IMR-90 (cell line): ENCODE measurements around the gene SLC34A3. TPM values are rescaled to one million over a fixed set of nuclear protein-coding genes. Genes with fewer than 3 reads are reported as not detected.

ENCODE experiments used
- ATAC-seq: fragments of 200-7000 bp; cut with Tn5 transposase; 2 replicates; pipeline ENCODE4 v1.9.1; 2020; ENCODE audit warnings: low read depth, mild to moderate bottlenecking, moderate library complexity
- BruUV-seq: library from RNA; stranded (reverse); fragments of 400-500 nt; replicated peaks from 2 replicates; lab custom pipeline; 2021; lab: Mats Ljungman, UMichigan
- CTCF ChIA-PET: fragments of 300-600 bp; formaldehyde crosslinking; extraction: SDS; loops from one replicate; lab custom pipeline; 2021; ENCODE audit warnings: antibody characterized with exemption; lab: Yijun Ruan, JAX
- POLR2A ChIA-PET: fragments of 300-600 bp; sonication (Branson Sonifier 250); formaldehyde crosslinking; loops from one replicate; lab custom pipeline; 2022; ENCODE audit warnings: antibody characterized with exemption; ENCODE audit not compliant: unreplicated experiment; lab: Charles Lee
- DNase-seq: peaks from one replicate; pipeline ENCODE4 v3.0.0; 2013
- H2AFZ ChIP-seq: replicated peaks from 2 replicates; pipeline ENCODE3; 2013; ENCODE audit warnings: low read length, mild to moderate bottlenecking; ENCODE audit not compliant: poor library complexity
- H2AK5ac ChIP-seq: 2 replicates; pipeline ENCODE4 v1.6.1; 2013; ENCODE audit warnings: low read depth, low read length, inconsistent platforms
- H2AK9ac ChIP-seq: replicated peaks from 2 replicates; pipeline ENCODE3; 2013; ENCODE audit warnings: mild to moderate bottlenecking, low read depth, low read length, moderate library complexity; ENCODE audit not compliant: poor library complexity
- H2BK120ac ChIP-seq: 2 replicates; pipeline ENCODE4 v1.6.1; 2013; ENCODE audit warnings: low read depth, low read length, inconsistent platforms
- H2BK15ac ChIP-seq: 3 replicates; pipeline ENCODE4 v1.6.1; 2013; ENCODE audit warnings: low read depth, low read length, inconsistent platforms
- H2BK20ac ChIP-seq: 2 replicates; pipeline ENCODE4 v1.6.1; 2013; ENCODE audit warnings: low read depth, mild to moderate bottlenecking, inconsistent platforms, low read length, moderate library complexity
- H2BK5ac ChIP-seq: 2 replicates; pipeline ENCODE4 v1.6.1; 2013; ENCODE audit warnings: mild to moderate bottlenecking, low read depth, low read length, inconsistent platforms; ENCODE audit not compliant: poor library complexity, severe bottlenecking
- H3K14ac ChIP-seq: replicated peaks from 2 replicates; pipeline ENCODE4 v1.6.1; 2013; ENCODE audit warnings: low read depth, low read length, inconsistent platforms
- H3K18ac ChIP-seq: 2 replicates; pipeline ENCODE4 v1.6.1; 2013; ENCODE audit warnings: low read depth, low read length, control low read depth
- H3K23ac ChIP-seq: 2 replicates; pipeline ENCODE4 v1.6.1; 2013; ENCODE audit warnings: low read depth, low read length, inconsistent platforms
- H3K27ac ChIP-seq: 2 replicates; pipeline ENCODE4 v1.5.1; 2013; ENCODE audit warnings: mild to moderate bottlenecking, control low read depth, low read length; ENCODE audit not compliant: insufficient read depth
- H3K27me3 ChIP-seq: 2 replicates; pipeline ENCODE4 v1.6.1; 2013; ENCODE audit warnings: low read length; ENCODE audit not compliant: control insufficient read depth, insufficient read depth
- H3K36me3 ChIP-seq: 2 replicates; pipeline ENCODE4 v1.6.1; 2013; ENCODE audit warnings: low read length, mixed read lengths; ENCODE audit not compliant: control insufficient read depth, insufficient read depth
- H3K4ac ChIP-seq: 2 replicates; pipeline ENCODE4 v1.6.1; 2013; ENCODE audit warnings: low read depth, low read length, inconsistent platforms
- H3K4me1 ChIP-seq: 2 replicates; pipeline ENCODE4 v1.6.1; 2013; ENCODE audit warnings: low read length, mixed read lengths; ENCODE audit not compliant: control insufficient read depth, insufficient read depth
- H3K4me2 ChIP-seq: 2 replicates; pipeline ENCODE4 v1.6.1; 2013; ENCODE audit warnings: low read depth, mild to moderate bottlenecking, control low read depth, low read length, moderate library complexity
- H3K4me3 ChIP-seq: 2 replicates; pipeline ENCODE4 v1.5.1; 2013; ENCODE audit warnings: low read depth, mild to moderate bottlenecking, control low read depth, low read length, moderate library complexity; ENCODE audit not compliant: insufficient read depth
- H3K56ac ChIP-seq: 2 replicates; pipeline ENCODE4 v1.6.1; 2013; ENCODE audit warnings: low read length, inconsistent platforms; ENCODE audit not compliant: insufficient read depth; ENCODE audit errors: extremely low read depth
- H3K79me1 ChIP-seq, 2 experiments: 2 replicates each; pipeline ENCODE4 v1.6.1; 2013; ENCODE audit warnings: low read length in 2 of 2, inconsistent platforms in 1 of 2, low read depth in 1 of 2
- H3K9ac ChIP-seq: 2 replicates; pipeline ENCODE4 v1.6.1; 2013; ENCODE audit warnings: low read depth, low read length, control low read depth
- H3K9me1 ChIP-seq: 2 replicates; pipeline ENCODE4 v1.6.1; 2013; ENCODE audit warnings: low read length, inconsistent platforms; ENCODE audit not compliant: insufficient read depth
- H3K9me3 ChIP-seq: 2 replicates; pipeline ENCODE4 v1.6.1; 2013; ENCODE audit warnings: low read length; ENCODE audit not compliant: control insufficient read depth, insufficient read depth
- H4K20me1 ChIP-seq: 2 replicates; pipeline ENCODE4 v1.6.1; 2013; ENCODE audit warnings: low read length, inconsistent platforms; ENCODE audit not compliant: insufficient read depth
- H4K5ac ChIP-seq: 2 replicates; pipeline ENCODE4 v1.6.1; 2013; ENCODE audit warnings: mild to moderate bottlenecking, low read depth, low read length, control low read depth
- H4K8ac ChIP-seq, 2 experiments: 2 replicates each; pipeline ENCODE4 v1.6.1; 2013; ENCODE audit warnings: low read depth in 2 of 2, low read length in 2 of 2, control low read depth in 1 of 2, inconsistent platforms in 1 of 2
- H4K91ac ChIP-seq: 2 replicates; pipeline ENCODE4 v1.6.1; 2013; ENCODE audit warnings: low read depth, low read length, inconsistent platforms; ENCODE audit not compliant: insufficient read depth
- BHLHE40 ChIP-seq: fragments of 150-350 bp; IDR thresholded peaks from 2 replicates; pipeline ENCODE4 v1.6.1; 2016; ENCODE audit warnings: mild to moderate bottlenecking, low read depth, low read length
- CTCF ChIP-seq: conservative IDR thresholded peaks from 2 replicates; pipeline ENCODE4 v1.5.1; 2012; ENCODE audit warnings: mild to moderate bottlenecking, low read depth, low read length, improper control_type of control experiment
- FOS ChIP-seq: fragments of 150-350 bp; IDR thresholded peaks from 2 replicates; pipeline ENCODE4 v1.6.1; 2016; ENCODE audit warnings: low read depth, low read length
- MAFK ChIP-seq: IDR thresholded peaks from 2 replicates; pipeline ENCODE4 v1.6.1; 2012; ENCODE audit warnings: low read depth, low read length, improper control_type of control experiment
- MXI1 ChIP-seq: IDR thresholded peaks from 2 replicates; pipeline ENCODE4 v1.6.1; 2012; ENCODE audit warnings: low read depth, mild to moderate bottlenecking, low read length, moderate library complexity, borderline replicate concordance
- NFE2L2 ChIP-seq: fragments of 150-350 bp; IDR thresholded peaks from 2 replicates; pipeline ENCODE4 v1.6.1; 2016; ENCODE audit warnings: low read depth, mild to moderate bottlenecking, low read length
- POLR2A ChIP-seq: IDR thresholded peaks from 2 replicates; pipeline ENCODE4 v1.6.1; 2012; ENCODE audit warnings: mild to moderate bottlenecking, low read depth, low read length
- RAD21 ChIP-seq: IDR thresholded peaks from 2 replicates; pipeline ENCODE4 v1.6.1; 2012; ENCODE audit warnings: low read length, improper control_type of control experiment
- RCOR1 ChIP-seq: IDR thresholded peaks from 2 replicates; pipeline ENCODE4 v1.6.1; 2012; ENCODE audit warnings: mild to moderate bottlenecking, low read length, improper control_type of control experiment; ENCODE audit not compliant: insufficient replicate concordance
- SMC3 ChIP-seq: fragments of 150-350 bp; IDR thresholded peaks from 2 replicates; pipeline ENCODE4 v1.6.1; 2016; ENCODE audit warnings: low read depth, mild to moderate bottlenecking, antibody characterized with exemption, low read length, moderate library complexity
- WGBS, 2 experiments: methylation state at CpG; one replicate each; pipeline versions ENCODE4 v1.1.5 to v1.1.7; 2013; ENCODE audit warnings: missing lambda C conversion rate in 2 of 2; ENCODE audit not compliant: insufficient read length in 1 of 2; ENCODE audit errors: extremely low coverage in 2 of 2; 5-methylcytosine and 5-hydroxymethylcytosine counted together
- dilution Hi-C: fragments of 300-500 bp; cut with HindIII; formaldehyde crosslinking; loops from one replicate; pipeline ENCODE4 v1.14.3; 2018; ENCODE audit warnings: low sequenced_read_pairs; ENCODE audit not compliant: unreplicated experiment
- in situ Hi-C: fragments of 300-500 bp; cut with MboI; formaldehyde crosslinking; loops from 3 replicates; pipeline ENCODE4 v1.14.3; 2019; ENCODE audit warnings: low sequenced_read_pairs, inconsistent platforms, mixed read lengths
- intact Hi-C: fragments of 100-400 bp; cut with micrococcal nuclease; formaldehyde crosslinking; loops from 2 replicates; pipeline ENCODE4 v1.10.0; 2022
- polyA plus RNA-seq, 3 experiments: library from polyadenylated mRNA; depleted of rRNA; stranded (reverse); fragments of >200 nt; gene quantifications; 2 replicates each; pipeline ENCODE4 v1.2.3, GENCODE V29; 2012; ENCODE audit warnings: low replicate concordance in 1 of 3
- total RNA-seq: library from RNA; depleted of rRNA; stranded (reverse); fragments of >200 nt; gene quantifications from 2 replicates; pipeline ENCODE4 v1.2.3, GENCODE V29; 2012

The SLC34A3 gene
- total and polyA plus RNA-seq, 2 of the 4 experiments (the other 2 are of a cell fraction), result not detected

- peaks cover 13 to 59% of the 10 kb centered on the region in 2 experiments; a peak in 3 of 4 replicates for H3K79me1 ChIP-seq
- H3K4me2 ChIP-seq, result no peak overlapping the region
- POLR2A ChIA-PET, result interaction anchor here (0.6 kb wide), 1 partner anchor 10 kb away, joined by 5 read pairs; no protein-coding TSS in a partner anchor
- no peaks in the 10 kb centered on the region for H3K9me3 ChIP-seq
- H3K18ac ChIP-seq, result no peak overlapping the region
- no peak overlapping the region for H3K27ac ChIP-seq
- no peak for TF ChIP-seq FOS
- TF ChIP-seq MXI1, result no peak
- no peak for TF ChIP-seq RCOR1
- no peak for TF ChIP-seq BHLHE40
- TF ChIP-seq CTCF, result no peak
- TF ChIP-seq NFE2L2, result no peak
- no peak for TF ChIP-seq POLR2A
- no peak for TF ChIP-seq SMC3
- TF ChIP-seq RAD21, result no peak
- TF ChIP-seq MAFK, result no peak
- no peak overlapping the region for H2AFZ ChIP-seq
- H3K56ac ChIP-seq, result no peak overlapping the region
- no peak overlapping the region for H4K91ac ChIP-seq
- dilution Hi-C loops, result no loop called here
- H2AK9ac ChIP-seq, result no peak overlapping the region
- H2AK5ac ChIP-seq, result no peak overlapping the region
- no peak overlapping the region for H2BK120ac ChIP-seq
- CTCF ChIA-PET, result interaction anchor here (0.6 kb wide), 1 partner anchor 452 kb away, joined by 4 read pairs; no protein-coding TSS in a partner anchor
- intact Hi-C loops, result no loop called here
- no peak overlapping the region for H2BK15ac ChIP-seq
- DNase-seq, result no peak
- no peak overlapping the region for H4K5ac ChIP-seq
- H2BK20ac ChIP-seq, result no peak overlapping the region
- H3K14ac ChIP-seq, result no peak overlapping the region
- no peak overlapping the region for H3K23ac ChIP-seq
- H4K8ac ChIP-seq, result no peak overlapping the region
- H3K4me3 ChIP-seq, result no peak overlapping the region
- H3K4ac ChIP-seq, result no peak overlapping the region
- peaks cover 31% of the 10 kb centered on the region for H4K20me1 ChIP-seq
- H3K9ac ChIP-seq, result no peak overlapping the region
- 94% methylated on average over 14 of the region's 34 CpGs; no CpG with 5 or more reads in 1 of the 2 experiments for WGBS, 2 experiments
- ATAC-seq, result no peak
- peaks cover 54% of the 10 kb centered on the region for H3K36me3 ChIP-seq
- H2BK5ac ChIP-seq, result no peak overlapping the region
- no TSS peak for BruUV-seq
- H3K9me1 ChIP-seq, result peaks cover 14% of the 10 kb centered on the region
- no peaks in the 10 kb centered on the region for H3K27me3 ChIP-seq
- in situ Hi-C loops, result no loop called here
- peaks cover 12% of the 10 kb centered on the region for H3K4me1 ChIP-seq
These were observed 36.1 kb downstream of the SLC34A3 start for GRCh38 chr9:137266585-137267453.
